ENCODE data around the gene USHBP1.

DNA sequence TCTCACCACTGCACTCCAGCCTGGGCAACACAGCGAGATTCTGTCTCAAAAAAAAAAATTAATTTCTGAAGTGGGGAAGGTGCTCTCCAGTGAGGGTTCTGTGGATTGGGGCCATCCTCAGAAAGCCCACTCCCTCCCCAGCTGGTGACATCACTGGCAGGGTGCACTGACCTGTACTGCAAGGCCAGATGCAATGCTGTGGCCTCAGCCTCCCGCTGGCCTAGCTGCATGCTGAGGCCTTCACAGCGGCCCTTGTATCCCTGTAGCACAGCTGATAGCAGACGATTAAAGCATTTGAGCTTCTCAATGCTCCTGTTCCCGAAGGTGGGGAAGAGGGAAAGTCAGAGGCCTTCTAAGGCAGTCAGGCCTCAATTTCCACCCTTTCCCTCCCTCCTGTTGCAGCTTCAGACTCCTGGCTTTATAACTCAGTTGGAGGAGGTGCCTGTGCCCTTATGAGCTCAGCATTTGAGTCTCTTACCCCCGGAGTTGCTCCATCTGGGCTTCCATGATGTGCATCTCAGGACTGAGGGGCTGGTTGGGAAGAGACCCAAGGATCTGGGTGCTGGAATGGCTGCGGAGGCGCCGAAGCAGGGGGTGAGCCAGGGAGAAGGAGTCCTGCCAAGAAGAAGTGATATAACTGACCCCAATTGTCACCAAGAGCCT lies 5.3 kb downstream of the USHBP1 start:
- TF ChIP-seq CTCF (IDR thresholded peaks at IDR 0.05 in 2 of 3, conservative IDR thresholded peaks at IDR 0.05 in 1 of 3; ENCODE audit: control insufficient read depth in 2 of 3, extremely low read depth in 1 of 3, insufficient read depth in 1 of 3, low read depth in 3 of 3, low read length in 3 of 3) (no peak), EP300 (IDR thresholded peaks at IDR 0.05; ENCODE audit: borderline replicate concordance in 1 of 2, control insufficient read depth in 1 of 2, low read depth in 2 of 2, low read length in 2 of 2) (no peak), BCL11A (IDR thresholded peaks at IDR 0.05; ENCODE audit: low read depth, low read length) (no peak), MLLT1 (IDR thresholded peaks at IDR 0.05) (no peak), NRF1 (conservative IDR thresholded peaks at IDR 0.05; ENCODE audit: low read depth, low read length) (no peak), CREM (IDR thresholded peaks at IDR 0.05; ENCODE audit: low read depth) (no peak), POLR2AphosphoS5 (IDR thresholded peaks at IDR 0.05; ENCODE audit: low read length) (no peak), CHD2 (IDR thresholded peaks at IDR 0.05; ENCODE audit: borderline replicate concordance, low read depth, low read length) (no peak), YY1 (IDR thresholded peaks at IDR 0.05; ENCODE audit: low read depth, low read length) (no peak)
- TF ChIP-seq, protein P1, sequence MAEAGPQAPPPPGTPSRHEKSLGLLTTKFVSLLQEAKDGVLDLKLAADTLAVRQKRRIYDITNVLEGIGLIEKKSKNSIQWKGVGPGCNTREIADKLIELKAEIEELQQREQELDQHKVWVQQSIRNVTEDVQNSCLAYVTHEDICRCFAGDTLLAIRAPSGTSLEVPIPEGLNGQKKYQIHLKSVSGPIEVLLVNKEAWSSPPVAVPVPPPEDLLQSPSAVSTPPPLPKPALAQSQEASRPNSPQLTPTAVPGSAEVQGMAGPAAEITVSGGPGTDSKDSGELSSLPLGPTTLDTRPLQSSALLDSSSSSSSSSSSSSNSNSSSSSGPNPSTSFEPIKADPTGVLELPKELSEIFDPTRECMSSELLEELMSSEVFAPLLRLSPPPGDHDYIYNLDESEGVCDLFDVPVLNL (IDR thresholded peaks at IDR 0.05; ENCODE audit: low read depth, low read length), result no peak

Measured in GM12878 (cell line).